ENCODE results near the gene GAS7. TPM values are rescaled to one million over a fixed set of nuclear protein-coding genes. Genes with fewer than 3 reads are reported as not detected.

The GAS7 gene
- total and polyA plus RNA-seq, 2 experiments from 2014 or later = 1.9 to 10.7 TPM

GRCh38 chr17:10052106-10052813 is 146.1 kb downstream of the GAS7 start:
- DNase-seq (ENCODE audit: low spot score) (no peak), ATAC-seq (no peak)
- peaks cover 7% of the 10 kb centered on the region; the same call in 2 of the 3 replicates for H3K9me3 Mint-ChIP-seq
- Histone ChIP-seq H3K79me2 (replicated peaks; ENCODE audit: insufficient read depth) (no peaks in the 10 kb centered on the region), H3K4me2 (no peak overlapping the region), H3K27ac (ENCODE audit: low read depth) (no peak overlapping the region), H3K4me3 (no peak overlapping the region), H4K20me1 (replicated peaks; ENCODE audit: insufficient read depth) (no peaks in the 10 kb centered on the region), H2AFZ (no peak overlapping the region), H3K36me3 (ENCODE audit: insufficient read depth) (no peaks in the 10 kb centered on the region), H3K9me2 (ENCODE audit: insufficient read depth) (no peaks in the 10 kb centered on the region), H3K4me1 (ENCODE audit: insufficient read depth) (peaks cover 8% of the 10 kb centered on the region), H3F3A (replicated peaks; ENCODE audit: low read depth) (no peaks in the 10 kb centered on the region), H3K27me3 (ENCODE audit: insufficient read depth) (no peaks in the 10 kb centered on the region)
- H3K36me3 Mint-ChIP-seq (ENCODE audit: low read depth) = no peaks in the 10 kb centered on the region; the same call in 2 of the 3 replicates
- TF ChIP-seq POLR2AphosphoS5 (IDR thresholded peaks at IDR 0.05; ENCODE audit: low read depth) = no peak
- TF ChIP-seq EZH2phosphoT487 (IDR thresholded peaks at IDR 0.05; ENCODE audit: unreplicated experiment) = no peak
- no peak for TF ChIP-seq STAT1 (IDR thresholded peaks at IDR 0.05; ENCODE audit: unreplicated experiment)
- TF ChIP-seq ZNF114 (CRISPR knock-in tag; IDR thresholded peaks at IDR 0.05) = no peak
- no peak for TF ChIP-seq CREB1 (CRISPR knock-in tag; IDR thresholded peaks at IDR 0.05; ENCODE audit: low read depth)
- no peak for TF ChIP-seq EZH2 (IDR thresholded peaks at IDR 0.05; ENCODE audit: low read depth, unreplicated experiment)
- TF ChIP-seq ETS1 (IDR thresholded peaks at IDR 0.05) = no peak
- no peak for TF ChIP-seq JUNB (IDR thresholded peaks at IDR 0.05; ENCODE audit: unreplicated experiment)
- no peak for TF ChIP-seq ZNF331 (CRISPR knock-in tag; IDR thresholded peaks at IDR 0.05; ENCODE audit: low read depth)
- TF ChIP-seq REST (IDR thresholded peaks at IDR 0.05; ENCODE audit: unreplicated experiment) = no peak
- TF ChIP-seq CTCF (conservative IDR thresholded peaks at IDR 0.05; ENCODE audit: low read depth in 2 of 2) = no peak
- TF ChIP-seq NANOG (IDR thresholded peaks at IDR 0.05; ENCODE audit: borderline replicate concordance) = no peak
- no peaks in the 10 kb centered on the region for H3K27me3 Mint-ChIP-seq (ENCODE audit: insufficient read depth, low read depth, poor library complexity)
- peaks cover 17% of the 10 kb centered on the region; the same call in 2 of the 3 replicates for H3K4me1 Mint-ChIP-seq
- H3K4me3 Mint-ChIP-seq = no peak overlapping the region
- no peak overlapping the region for H3K27ac Mint-ChIP-seq
